ENCODE data around the gene GPC1. TPM values are rescaled to one million over a fixed set of nuclear protein-coding genes. Genes with fewer than 3 reads are reported as not detected.

The GPC1 gene
- total RNA-seq, 1 donor from 2014 or later, result 14.2 TPM

DNA sequence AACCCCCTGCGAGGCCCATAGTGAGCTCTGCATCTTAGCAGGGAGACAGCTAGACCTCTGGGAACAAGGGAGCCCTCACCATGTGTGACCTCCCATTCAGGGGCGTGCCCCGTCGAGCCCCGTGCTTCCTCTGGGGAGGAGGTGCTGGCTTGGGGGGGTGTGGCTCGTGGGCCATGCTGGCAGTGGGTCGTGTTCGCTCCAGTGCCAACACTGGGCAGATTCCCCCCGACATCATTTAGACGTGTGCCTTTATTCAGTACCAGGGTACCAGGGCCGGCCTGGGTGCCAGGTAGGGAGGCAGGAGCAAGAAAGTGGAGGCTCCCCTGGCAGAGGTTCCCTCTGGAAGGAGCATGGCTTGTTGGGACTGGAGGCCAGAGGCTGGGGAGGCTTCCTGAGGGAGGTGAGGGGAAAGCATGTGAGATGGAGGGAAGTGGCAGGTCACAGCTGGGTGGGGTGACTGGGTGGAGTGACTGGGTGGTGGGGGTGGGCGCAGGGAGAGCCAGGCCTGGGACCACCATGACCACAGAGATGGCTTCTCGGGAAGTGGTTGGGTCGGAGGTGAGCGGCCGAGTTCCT, 15.2 kb downstream of the GPC1 start:
- H3K27ac Mint-ChIP-seq, result no peak overlapping the region
- Histone ChIP-seq H3K27ac (no peak overlapping the region), H3K79me2 (ENCODE audit: low read depth) (peaks cover 15% of the 10 kb centered on the region), H3K36me3 (no peaks in the 10 kb centered on the region), H3K27me3 (peaks cover 26% of the 10 kb centered on the region), H2AFZ (replicated peaks) (no peak overlapping the region), H3F3A (ENCODE audit: low read depth) (peaks cover 28% of the 10 kb centered on the region), H3K4me3 (no peak overlapping the region), H4K20me1 (ENCODE audit: low read depth) (peaks cover 89% of the 10 kb centered on the region), H3K9me3 (ENCODE audit: low read depth) (no peaks in the 10 kb centered on the region), H3K9ac (no peak overlapping the region), H3K4me2 (peak overlapping the region; percentile 40), H3K4me1 (peaks cover 44% of the 10 kb centered on the region)
- TF ChIP-seq EZH2phosphoT487 (IDR thresholded peaks at IDR 0.05) (no peak), EZH2 (IDR thresholded peaks at IDR 0.05) (no peak)
- TF ChIP-seq, protein P1, sequence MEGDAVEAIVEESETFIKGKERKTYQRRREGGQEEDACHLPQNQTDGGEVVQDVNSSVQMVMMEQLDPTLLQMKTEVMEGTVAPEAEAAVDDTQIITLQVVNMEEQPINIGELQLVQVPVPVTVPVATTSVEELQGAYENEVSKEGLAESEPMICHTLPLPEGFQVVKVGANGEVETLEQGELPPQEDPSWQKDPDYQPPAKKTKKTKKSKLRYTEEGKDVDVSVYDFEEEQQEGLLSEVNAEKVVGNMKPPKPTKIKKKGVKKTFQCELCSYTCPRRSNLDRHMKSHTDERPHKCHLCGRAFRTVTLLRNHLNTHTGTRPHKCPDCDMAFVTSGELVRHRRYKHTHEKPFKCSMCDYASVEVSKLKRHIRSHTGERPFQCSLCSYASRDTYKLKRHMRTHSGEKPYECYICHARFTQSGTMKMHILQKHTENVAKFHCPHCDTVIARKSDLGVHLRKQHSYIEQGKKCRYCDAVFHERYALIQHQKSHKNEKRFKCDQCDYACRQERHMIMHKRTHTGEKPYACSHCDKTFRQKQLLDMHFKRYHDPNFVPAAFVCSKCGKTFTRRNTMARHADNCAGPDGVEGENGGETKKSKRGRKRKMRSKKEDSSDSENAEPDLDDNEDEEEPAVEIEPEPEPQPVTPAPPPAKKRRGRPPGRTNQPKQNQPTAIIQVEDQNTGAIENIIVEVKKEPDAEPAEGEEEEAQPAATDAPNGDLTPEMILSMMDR (IDR thresholded peaks at IDR 0.05), result no peak
- H3K9me3 Mint-ChIP-seq, result no peaks in the 10 kb centered on the region
- peaks cover 7% of the 10 kb centered on the region for H3K27me3 Mint-ChIP-seq (ENCODE audit: insufficient read depth, low read depth)
- peak overlapping the region; percentile 69 for H3K4me3 Mint-ChIP-seq
- DNase-seq (ENCODE audit: low spot score), result no peak
- H3K36me3 Mint-ChIP-seq, result peaks cover 2% of the 10 kb centered on the region
- H3K4me1 Mint-ChIP-seq, result peaks cover 40% of the 10 kb centered on the region

DNA sequence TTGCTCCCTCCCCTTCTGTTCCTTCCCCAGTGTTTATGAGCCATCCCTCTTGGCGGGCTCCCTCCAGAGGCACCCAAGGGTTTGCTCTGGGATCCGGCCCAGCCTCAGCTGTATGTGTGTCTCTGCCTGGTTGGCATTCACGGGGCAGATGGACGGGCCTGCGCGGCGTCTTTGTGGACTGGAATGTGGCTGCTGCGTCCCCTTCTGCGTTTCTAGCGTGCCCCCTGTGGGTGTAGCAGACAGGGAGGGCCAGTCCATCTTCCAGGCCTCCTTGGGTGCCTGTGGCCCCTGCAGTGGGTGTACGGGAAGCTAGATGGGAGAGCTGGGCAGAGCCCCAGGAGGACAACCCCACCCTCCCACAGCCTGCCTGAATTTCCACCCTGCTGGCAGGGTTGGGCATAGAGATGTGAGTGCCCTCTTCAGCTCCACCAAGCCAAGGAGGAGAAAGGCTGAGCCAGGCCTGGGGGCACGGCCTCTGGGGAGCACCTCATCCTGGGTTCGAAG, 15.7 kb downstream of the GPC1 start:
- peaks cover 40% of the 10 kb centered on the region for H3K4me1 Mint-ChIP-seq
- Histone ChIP-seq H3F3A (ENCODE audit: low read depth) (peaks cover 28% of the 10 kb centered on the region), H3K4me3 (no peak overlapping the region), H3K36me3 (no peaks in the 10 kb centered on the region), H3K27ac (no peak overlapping the region), H3K79me2 (ENCODE audit: low read depth) (peaks cover 15% of the 10 kb centered on the region), H3K4me1 (peaks cover 50% of the 10 kb centered on the region), H4K20me1 (ENCODE audit: low read depth) (peaks cover 89% of the 10 kb centered on the region), H3K4me2 (peak overlapping the region; percentile 79), H3K9ac (no peak overlapping the region), H2AFZ (replicated peaks) (no peak overlapping the region), H3K27me3 (peaks cover 32% of the 10 kb centered on the region), H3K9me3 (ENCODE audit: low read depth) (no peaks in the 10 kb centered on the region)
- H3K27ac Mint-ChIP-seq, result no peak overlapping the region
- H3K36me3 Mint-ChIP-seq, result no peaks in the 10 kb centered on the region
- no peaks in the 10 kb centered on the region for H3K9me3 Mint-ChIP-seq
- TF ChIP-seq EZH2phosphoT487 (IDR thresholded peaks at IDR 0.05) (no peak), EZH2 (IDR thresholded peaks at IDR 0.05) (no peak)
- TF ChIP-seq, protein P1 (IDR thresholded peaks at IDR 0.05), result no peak
- peak overlapping the region; percentile 50 for H3K4me3 Mint-ChIP-seq
- H3K27me3 Mint-ChIP-seq (ENCODE audit: insufficient read depth, low read depth), result peaks cover 7% of the 10 kb centered on the region
- no peak for DNase-seq (ENCODE audit: low spot score)

DNA sequence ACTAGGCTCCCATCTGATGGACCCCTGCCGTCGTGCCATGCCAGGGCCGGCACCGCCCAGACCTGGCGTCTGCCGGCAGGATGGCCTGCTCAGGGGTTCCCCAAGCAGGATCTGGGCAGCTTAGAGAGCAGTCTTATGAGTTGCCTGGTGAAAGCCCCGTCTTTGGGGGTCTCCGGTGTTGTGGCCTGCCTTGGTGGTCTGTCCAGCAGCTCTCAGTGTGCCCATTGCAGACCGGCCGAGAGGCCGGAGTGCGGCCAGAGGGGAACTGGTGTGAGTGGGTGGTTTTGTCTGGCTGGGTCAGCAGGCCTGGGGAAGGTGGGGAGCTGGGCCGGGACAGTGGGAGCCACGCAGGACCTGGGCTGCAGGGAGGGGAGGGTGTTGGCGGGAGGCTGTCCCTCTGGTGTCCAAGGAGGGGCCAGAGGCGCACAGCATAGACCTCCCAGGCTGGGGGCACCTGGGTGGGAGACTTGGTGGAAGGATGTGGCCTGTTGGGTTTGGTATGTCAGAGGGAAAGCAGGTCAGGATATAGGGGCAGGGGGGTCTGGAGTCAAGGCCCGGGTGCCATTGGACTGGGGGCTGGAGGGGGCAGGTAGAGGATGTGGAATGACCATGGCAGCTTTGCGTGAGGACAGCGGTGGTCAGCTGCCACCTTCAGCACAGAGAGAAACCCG, 16.5 kb downstream of the GPC1 start:
- peak overlapping the region; percentile 75 for H3K4me3 ChIP-seq
- Mint-ChIP-seq H3K27ac (peak overlapping the region; percentile 81), H3K9me3 (no peaks in the 10 kb centered on the region), H3K4me3 (peak overlapping the region; percentile 83), H3K4me1 (peaks cover 41% of the 10 kb centered on the region), H3K27me3 (ENCODE audit: insufficient read depth, low read depth) (peaks cover 7% of the 10 kb centered on the region), H3K36me3 (no peaks in the 10 kb centered on the region)
- H3K9ac ChIP-seq, result no peak overlapping the region
- H3K4me1 ChIP-seq, result peaks cover 57% of the 10 kb centered on the region
- peaks cover 89% of the 10 kb centered on the region for H4K20me1 ChIP-seq (ENCODE audit: low read depth)
- DNase-seq (ENCODE audit: low spot score), result peak; percentile 31
- TF ChIP-seq, protein P1 (IDR thresholded peaks at IDR 0.05), result no peak
- TF ChIP-seq EZH2phosphoT487 (IDR thresholded peaks at IDR 0.05) (no peak), EZH2 (IDR thresholded peaks at IDR 0.05) (no peak)
- H3K27ac ChIP-seq, result no peak overlapping the region
- H3K79me2 ChIP-seq (ENCODE audit: low read depth), result peaks cover 15% of the 10 kb centered on the region
- peaks cover 28% of the 10 kb centered on the region for H3F3A ChIP-seq (ENCODE audit: low read depth)
- no peak overlapping the region for H2AFZ ChIP-seq (replicated peaks)
- peak overlapping the region; percentile 79 for H3K4me2 ChIP-seq
- H3K27me3 ChIP-seq, result peaks cover 36% of the 10 kb centered on the region
- no peaks in the 10 kb centered on the region for H3K36me3 ChIP-seq
- H3K9me3 ChIP-seq (ENCODE audit: low read depth), result no peaks in the 10 kb centered on the region

Measured in neural progenitor cell (in vitro differentiated cells).